Peyer's patch (tissue), 4 donors: ENCODE measurements around the gene SPDYE2B.
"Not testable (repeated sequence)": the region's sequence is repeated elsewhere in the genome, so short reads cannot be mapped to it uniquely, and the experiment has no call there.

Experiments used
- CTCF ChIP-seq, 6 experiments: fragments of 450-650 bp in 4 of 6; fragments of 200-600 bp in 2 of 6; sonication (generic) in 1 of 6; IDR thresholded peaks; one replicate each; pipeline ENCODE4 v1.5.1; 2017 to 2019; ENCODE audit warnings: antibody characterized with exemption in 6 of 6, mild to moderate bottlenecking in 3 of 6, moderate library complexity in 1 of 6
- POLR2A ChIP-seq, 2 donors: fragments of 450-650 bp; IDR thresholded peaks; one replicate each; pipeline ENCODE4 v1.5.1; 2017; ENCODE audit warnings: antibody characterized with exemption in 2 of 2, mild to moderate bottlenecking in 2 of 2, moderate library complexity in 2 of 2

- TF ChIP-seq CTCF, POLR2A (IDR thresholded peaks at IDR 0.05): not testable (repeated sequence)
Observed at GRCh38 chr7:102602317-102602716, 47.8 kb upstream of the SPDYE2B start.
